ENCODE data around the gene ANXA4. TPM values are rescaled to one million over a fixed set of nuclear protein-coding genes. Genes with fewer than 3 reads are reported as not detected.

ANXA4 gene
- total RNA-seq, 1 donor from 2014 or later, result 4.7 TPM

GRCh38 chr2:69724540-69725159 lies 17.3 kb upstream of the ANXA4 start:
- no peak overlapping the region for H3K9ac ChIP-seq
- H3K27ac ChIP-seq, result no peak overlapping the region
- peak overlapping the region; percentile 78 for H3K4me3 Mint-ChIP-seq

GRCh38 chr2:69725706-69726360 lies 16.1 kb upstream of the ANXA4 start:
- H3K27ac Mint-ChIP-seq, result no peak overlapping the region
- Histone ChIP-seq H3K9ac (no peak overlapping the region), H2AFZ (replicated peaks) (no peak overlapping the region), H3K36me3 (no peaks in the 10 kb centered on the region), H4K20me1 (ENCODE audit: low read depth) (no peaks in the 10 kb centered on the region), H3K4me2 (no peak overlapping the region), H3K4me3 (no peak overlapping the region), H3K27me3 (no peaks in the 10 kb centered on the region), H3K9me3 (ENCODE audit: low read depth) (no peaks in the 10 kb centered on the region), H3F3A (ENCODE audit: low read depth) (no peaks in the 10 kb centered on the region), H3K4me1 (no peaks in the 10 kb centered on the region), H3K27ac (no peak overlapping the region), H3K79me2 (ENCODE audit: low read depth) (no peaks in the 10 kb centered on the region)
- no peaks in the 10 kb centered on the region for H3K36me3 Mint-ChIP-seq
- no peaks in the 10 kb centered on the region for H3K9me3 Mint-ChIP-seq
- H3K4me3 Mint-ChIP-seq, result no peak overlapping the region
- DNase-seq (ENCODE audit: low spot score), result no peak
- peaks cover 2% of the 10 kb centered on the region for H3K27me3 Mint-ChIP-seq (ENCODE audit: insufficient read depth, low read depth)
- no peak for TF ChIP-seq CTCF (IDR thresholded peaks at IDR 0.05)
- no peak for TF ChIP-seq EZH2phosphoT487 (IDR thresholded peaks at IDR 0.05)
- no peak for TF ChIP-seq EZH2 (IDR thresholded peaks at IDR 0.05)
- peaks cover 6% of the 10 kb centered on the region for H3K4me1 Mint-ChIP-seq

More at GRCh38 chr2:69724540-69725159, 17.3 kb upstream of the ANXA4 start:
- H3F3A ChIP-seq (ENCODE audit: low read depth), result peaks cover 7% of the 10 kb centered on the region
- peak overlapping the region; percentile 37 for H3K4me3 ChIP-seq
- H3K9me3 Mint-ChIP-seq, result no peaks in the 10 kb centered on the region
- peak overlapping the region; percentile 74 for H3K4me2 ChIP-seq
- H3K27me3 ChIP-seq, result no peaks in the 10 kb centered on the region
- H3K36me3 ChIP-seq, result no peaks in the 10 kb centered on the region
- no peaks in the 10 kb centered on the region for H3K36me3 Mint-ChIP-seq
- no peaks in the 10 kb centered on the region for H4K20me1 ChIP-seq (ENCODE audit: low read depth)
- H2AFZ ChIP-seq (replicated peaks), result peak overlapping the region; percentile 92
- H3K79me2 ChIP-seq (ENCODE audit: low read depth), result no peaks in the 10 kb centered on the region
- DNase-seq (ENCODE audit: low spot score), result peak; percentile 90
- H3K4me1 ChIP-seq, result no peaks in the 10 kb centered on the region
- H3K4me1 Mint-ChIP-seq, result peaks cover 6% of the 10 kb centered on the region
- H3K27ac Mint-ChIP-seq, result no peak overlapping the region
- peaks cover 2% of the 10 kb centered on the region for H3K27me3 Mint-ChIP-seq (ENCODE audit: insufficient read depth, low read depth)
- TF ChIP-seq EZH2 (IDR thresholded peaks at IDR 0.05) (no peak), EZH2phosphoT487 (IDR thresholded peaks at IDR 0.05) (no peak), CTCF (IDR thresholded peaks at IDR 0.05) (peak; percentile 96)
- no peaks in the 10 kb centered on the region for H3K9me3 ChIP-seq (ENCODE audit: low read depth)

- no peak for DNase-seq (ENCODE audit: low spot score)
- H4K20me1 ChIP-seq (ENCODE audit: low read depth), result no peaks in the 10 kb centered on the region
- no peaks in the 10 kb centered on the region for H3K9me3 Mint-ChIP-seq
- H3K9ac ChIP-seq, result no peak overlapping the region
- no peaks in the 10 kb centered on the region for H3K9me3 ChIP-seq (ENCODE audit: low read depth)
- no peaks in the 10 kb centered on the region for H3K27me3 ChIP-seq
- H3K79me2 ChIP-seq (ENCODE audit: low read depth), result no peaks in the 10 kb centered on the region
- no peaks in the 10 kb centered on the region for H3K36me3 ChIP-seq
- H3F3A ChIP-seq (ENCODE audit: low read depth), result no peaks in the 10 kb centered on the region
- peaks cover 6% of the 10 kb centered on the region for H3K4me1 Mint-ChIP-seq
- no peaks in the 10 kb centered on the region for H3K27me3 Mint-ChIP-seq (ENCODE audit: insufficient read depth, low read depth)
- H3K4me1 ChIP-seq, result no peaks in the 10 kb centered on the region
- no peak overlapping the region for H3K4me3 Mint-ChIP-seq
- no peak overlapping the region for H3K4me2 ChIP-seq
- H2AFZ ChIP-seq (replicated peaks), result no peak overlapping the region
- H3K27ac Mint-ChIP-seq, result no peak overlapping the region
- TF ChIP-seq CTCF (IDR thresholded peaks at IDR 0.05), result no peak
- no peak for TF ChIP-seq EZH2phosphoT487 (IDR thresholded peaks at IDR 0.05)
- no peak for TF ChIP-seq EZH2 (IDR thresholded peaks at IDR 0.05)
- H3K36me3 Mint-ChIP-seq, result no peaks in the 10 kb centered on the region
- H3K4me3 ChIP-seq, result no peak overlapping the region
- no peak overlapping the region for H3K27ac ChIP-seq
These were observed 12.7 kb upstream of the ANXA4 start for GRCh38 chr2:69729266-69729665.
